Peyer's patch (tissue), 4 donors: ENCODE measurements around the gene GRIA3.

Experiments
- POLR2A ChIP-seq, 2 donors: fragments of 450-650 bp; IDR thresholded peaks; one replicate each; pipeline ENCODE4 v1.5.1; 2017; ENCODE audit warnings: antibody characterized with exemption in 2 of 2, mild to moderate bottlenecking in 2 of 2, moderate library complexity in 2 of 2
- TF ChIP-seq, protein P1 (sequence below), 6 experiments: fragments of 450-650 bp in 4 of 6; fragments of 200-600 bp in 2 of 6; sonication (generic) in 1 of 6; IDR thresholded peaks; one replicate each; pipeline ENCODE4 v1.5.1; 2017 to 2019; ENCODE audit warnings: antibody characterized with exemption in 6 of 6, mild to moderate bottlenecking in 3 of 6, moderate library complexity in 1 of 6

GRCh38 chrX:123489011-123489410 lies 304.9 kb downstream of the GRIA3 start:
- TF ChIP-seq, protein P1, sequence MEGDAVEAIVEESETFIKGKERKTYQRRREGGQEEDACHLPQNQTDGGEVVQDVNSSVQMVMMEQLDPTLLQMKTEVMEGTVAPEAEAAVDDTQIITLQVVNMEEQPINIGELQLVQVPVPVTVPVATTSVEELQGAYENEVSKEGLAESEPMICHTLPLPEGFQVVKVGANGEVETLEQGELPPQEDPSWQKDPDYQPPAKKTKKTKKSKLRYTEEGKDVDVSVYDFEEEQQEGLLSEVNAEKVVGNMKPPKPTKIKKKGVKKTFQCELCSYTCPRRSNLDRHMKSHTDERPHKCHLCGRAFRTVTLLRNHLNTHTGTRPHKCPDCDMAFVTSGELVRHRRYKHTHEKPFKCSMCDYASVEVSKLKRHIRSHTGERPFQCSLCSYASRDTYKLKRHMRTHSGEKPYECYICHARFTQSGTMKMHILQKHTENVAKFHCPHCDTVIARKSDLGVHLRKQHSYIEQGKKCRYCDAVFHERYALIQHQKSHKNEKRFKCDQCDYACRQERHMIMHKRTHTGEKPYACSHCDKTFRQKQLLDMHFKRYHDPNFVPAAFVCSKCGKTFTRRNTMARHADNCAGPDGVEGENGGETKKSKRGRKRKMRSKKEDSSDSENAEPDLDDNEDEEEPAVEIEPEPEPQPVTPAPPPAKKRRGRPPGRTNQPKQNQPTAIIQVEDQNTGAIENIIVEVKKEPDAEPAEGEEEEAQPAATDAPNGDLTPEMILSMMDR (IDR thresholded peaks at IDR 0.05) = no peak
- TF ChIP-seq POLR2A (IDR thresholded peaks at IDR 0.05) = no peak
